ENCODE results near the gene SOX13.
"Not testable (repeated sequence)": the region's sequence is repeated elsewhere in the genome, so short reads cannot be mapped to it uniquely, and the experiment has no call there.

SOX13 gene

DNA sequence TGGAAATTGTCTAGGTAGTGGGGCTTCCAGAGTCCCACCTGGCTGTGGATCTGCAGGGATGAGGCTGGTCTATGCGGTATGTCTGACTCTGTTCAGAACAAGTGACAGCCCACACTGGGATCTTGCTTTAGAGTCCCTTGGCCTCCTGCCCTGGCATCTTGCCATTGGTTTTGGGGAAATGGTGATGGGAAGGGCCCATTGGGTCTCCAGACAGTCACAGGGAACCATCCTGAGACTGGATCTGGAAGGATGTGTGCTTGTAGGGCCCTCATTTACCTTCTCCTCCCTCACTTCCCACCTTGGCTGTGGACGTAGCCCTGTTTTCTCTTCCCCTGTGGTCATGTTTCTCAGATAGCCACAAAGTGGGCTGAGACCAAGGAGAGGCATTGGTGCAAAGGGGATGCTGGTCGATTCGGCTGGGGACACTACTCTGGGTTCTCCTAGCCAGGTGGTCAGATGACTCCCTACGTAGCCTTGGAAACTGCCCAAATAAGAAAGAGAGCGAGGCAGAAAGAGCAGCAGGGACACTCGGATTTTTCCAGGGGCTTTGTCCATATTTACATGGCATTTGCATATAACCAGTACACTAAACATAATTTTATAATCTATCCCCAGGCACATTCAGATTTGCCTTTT, 15.1 kb downstream of the SOX13 start:
- H3K36me3 ChIP-seq (ENCODE audit: control insufficient read depth in 1 of 2, insufficient read depth in 2 of 2, low read length in 2 of 2): no peaks in the 10 kb centered on the region
- no peak overlapping the region for H3K23ac ChIP-seq (ENCODE audit: low read length)

DNA sequence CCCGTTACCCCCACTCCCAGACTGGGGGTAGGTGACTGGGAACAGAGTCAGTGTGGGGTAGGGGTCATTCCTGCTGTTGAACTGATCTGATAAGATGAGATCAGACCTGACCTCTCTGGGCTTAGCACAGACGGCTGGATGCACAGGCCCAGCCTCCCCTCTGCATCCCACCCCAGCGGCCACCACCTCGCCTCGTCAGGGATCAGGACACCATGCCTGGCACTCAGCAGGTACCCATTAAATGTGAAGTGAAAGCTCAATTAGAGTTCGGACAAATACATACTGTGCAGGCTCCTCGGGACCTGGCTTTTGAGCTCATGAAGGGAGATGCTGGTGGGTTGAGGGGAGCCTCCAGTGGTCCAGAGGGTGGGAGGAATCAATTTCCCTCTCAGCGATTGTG, 15.7 kb downstream of the SOX13 start:
- H3K9me3 ChIP-seq (ENCODE audit: insufficient read depth, low read depth, low read length): no peaks in the 10 kb centered on the region
- peaks cover 25% of the 10 kb centered on the region for H3K79me2 ChIP-seq (ENCODE audit: control insufficient read depth, insufficient read depth, low read length, poor library complexity)
- H4K91ac ChIP-seq (ENCODE audit: low read depth, low read length): no peak overlapping the region
- no peak overlapping the region for H3K27ac ChIP-seq (ENCODE audit: low read depth, low read length)
- H4K12ac ChIP-seq (ENCODE audit: low read depth, low read length): no peak overlapping the region
- H3K4me1 ChIP-seq (ENCODE audit: control insufficient read depth in 1 of 2, insufficient read depth in 2 of 2, low read length in 2 of 2): peaks cover 13 to 36% of the 10 kb centered on the region in 2 experiments
- H2BK5ac ChIP-seq (ENCODE audit: low read depth, low read length, poor library complexity): no peak overlapping the region
- no peak overlapping the region for H3K14ac ChIP-seq (ENCODE audit: low read length)
- H3K9ac ChIP-seq (ENCODE audit: low read length): no peak overlapping the region
- H3K4me3 ChIP-seq (ENCODE audit: low read depth, low read length): no peak overlapping the region
- H2AFZ ChIP-seq (ENCODE audit: insufficient read depth, low read length, poor library complexity): no peak overlapping the region
- WGBS (ENCODE audit: extremely low coverage, insufficient coverage, insufficient read length): no CpG with 5 or more reads among the region's 8 CpGs
- H3K23ac ChIP-seq (ENCODE audit: low read length): no peak overlapping the region
- no peak for DNase-seq
- H3K4ac ChIP-seq (ENCODE audit: low read depth, low read length): peak overlapping the region; percentile 75
- H3K4me2 ChIP-seq (ENCODE audit: low read length): no peak overlapping the region
- no peak overlapping the region for H3K18ac ChIP-seq (ENCODE audit: low read length)
- no peak overlapping the region for H2AK5ac ChIP-seq (ENCODE audit: low read length)
- no peaks in the 10 kb centered on the region for H3K27me3 ChIP-seq (ENCODE audit: insufficient read depth, low read length)
- H4K8ac ChIP-seq (ENCODE audit: low read depth, low read length): no peak overlapping the region
- no peak overlapping the region for H2BK120ac ChIP-seq (ENCODE audit: insufficient read depth, low read length, poor library complexity)
- no peaks in the 10 kb centered on the region for H3K36me3 ChIP-seq (ENCODE audit: control insufficient read depth in 1 of 2, insufficient read depth in 2 of 2, low read length in 2 of 2)
- no peaks in the 10 kb centered on the region for H3K79me1 ChIP-seq (ENCODE audit: low read length)
- no peak overlapping the region for H2BK12ac ChIP-seq (ENCODE audit: low read length)

More for the DNA sequence above, 15.1 kb downstream of the SOX13 start:
- H2AK5ac ChIP-seq (ENCODE audit: low read length): no peak overlapping the region
- no peak overlapping the region for H2BK120ac ChIP-seq (ENCODE audit: insufficient read depth, low read length, poor library complexity)
- peaks cover 15 to 35% of the 10 kb centered on the region in 2 experiments for H3K4me1 ChIP-seq (ENCODE audit: control insufficient read depth in 1 of 2, insufficient read depth in 2 of 2, low read length in 2 of 2)
- no peak overlapping the region for H4K12ac ChIP-seq (ENCODE audit: low read depth, low read length)
- H3K4me3 ChIP-seq (ENCODE audit: low read depth, low read length): no peak overlapping the region
- no peak overlapping the region for H3K27ac ChIP-seq (ENCODE audit: low read depth, low read length)
- H3K14ac ChIP-seq (ENCODE audit: low read length): no peak overlapping the region
- no peak overlapping the region for H3K18ac ChIP-seq (ENCODE audit: low read length)
- H4K8ac ChIP-seq (ENCODE audit: low read depth, low read length): no peak overlapping the region
- H3K27me3 ChIP-seq (ENCODE audit: insufficient read depth, low read length): no peaks in the 10 kb centered on the region
- DNase-seq: peak in 1 of 2 donors; percentile 26
- no peak overlapping the region for H2BK12ac ChIP-seq (ENCODE audit: low read length)
- no peaks in the 10 kb centered on the region for H3K9me3 ChIP-seq (ENCODE audit: insufficient read depth, low read depth, low read length)
- WGBS (ENCODE audit: extremely low coverage, insufficient coverage, insufficient read length): no CpG with 5 or more reads among the region's 7 CpGs
- H3K79me2 ChIP-seq (ENCODE audit: control insufficient read depth, insufficient read depth, low read length, poor library complexity): peaks cover 27% of the 10 kb centered on the region
- no peak overlapping the region for H2BK5ac ChIP-seq (ENCODE audit: low read depth, low read length, poor library complexity)
- no peak overlapping the region for H4K91ac ChIP-seq (ENCODE audit: low read depth, low read length)
- no peaks in the 10 kb centered on the region for H3K79me1 ChIP-seq (ENCODE audit: low read length)
- H2AFZ ChIP-seq (ENCODE audit: insufficient read depth, low read length, poor library complexity): no peak overlapping the region
- no peak overlapping the region for H3K9ac ChIP-seq (ENCODE audit: low read length)
- H3K4ac ChIP-seq (ENCODE audit: low read depth, low read length): peak overlapping the region; percentile 75
- H3K4me2 ChIP-seq (ENCODE audit: low read length): no peak overlapping the region

DNA sequence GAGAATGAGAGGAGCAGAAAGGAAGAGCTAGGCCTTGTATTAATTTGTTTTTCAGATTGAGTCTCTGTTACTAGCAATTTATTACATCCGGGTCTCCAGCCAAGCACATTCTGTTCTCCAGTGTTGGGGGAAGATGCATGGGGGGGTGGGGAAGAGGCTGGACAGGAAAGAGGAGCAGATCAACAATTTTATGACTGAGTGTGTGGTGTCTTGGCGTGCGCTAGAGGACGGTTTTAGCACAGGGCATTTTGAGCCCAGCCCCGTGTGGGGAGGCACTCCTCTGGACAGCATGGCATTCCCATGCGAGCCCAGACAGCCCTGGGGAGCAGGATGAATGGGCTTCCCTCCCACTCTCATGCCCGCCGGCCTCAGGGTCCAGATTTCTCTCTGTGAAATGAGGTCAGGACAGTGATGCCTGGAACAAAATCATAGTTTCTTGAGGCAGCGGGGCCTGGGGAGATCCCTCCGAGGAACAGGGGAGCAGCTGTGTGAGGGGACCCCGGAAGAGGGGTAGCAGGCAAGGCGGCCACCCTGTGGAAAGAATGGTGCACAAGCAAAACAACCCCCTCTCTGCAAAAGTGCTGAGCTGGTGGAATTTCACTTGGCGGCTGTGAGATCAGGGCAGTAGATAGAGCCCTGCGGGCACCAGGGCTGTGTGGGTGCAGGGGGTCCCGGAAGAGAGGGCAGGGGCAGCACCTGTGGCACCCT, 16.3 kb downstream of the SOX13 start:
- Histone ChIP-seq H3K4ac (ENCODE audit: low read depth, low read length) (peak overlapping the region; percentile 75), H4K8ac (ENCODE audit: low read depth, low read length) (no peak overlapping the region), H2BK120ac (ENCODE audit: insufficient read depth, low read length, poor library complexity) (no peak overlapping the region), H3K27me3 (ENCODE audit: insufficient read depth, low read length) (no peaks in the 10 kb centered on the region), H4K12ac (ENCODE audit: low read depth, low read length) (no peak overlapping the region), H3K4me2 (ENCODE audit: low read length) (no peak overlapping the region), H3K18ac (ENCODE audit: low read length) (no peak overlapping the region), H3K36me3 (ENCODE audit: control insufficient read depth in 1 of 2, insufficient read depth in 2 of 2, low read length in 2 of 2) (no peaks in the 10 kb centered on the region), H3K4me3 (ENCODE audit: low read depth, low read length) (no peak overlapping the region), H4K91ac (ENCODE audit: low read depth, low read length) (no peak overlapping the region), H3K4me1 (ENCODE audit: control insufficient read depth in 1 of 2, insufficient read depth in 2 of 2, low read length in 2 of 2) (peaks cover 12 to 36% of the 10 kb centered on the region in 2 experiments), H3K27ac (ENCODE audit: low read depth, low read length) (no peak overlapping the region), H3K9me3 (ENCODE audit: insufficient read depth, low read depth, low read length) (no peaks in the 10 kb centered on the region), H3K9ac (ENCODE audit: low read length) (no peak overlapping the region), H3K23ac (ENCODE audit: low read length) (no peak overlapping the region), H3K79me1 (ENCODE audit: low read length) (no peaks in the 10 kb centered on the region), H2AK5ac (ENCODE audit: low read length) (no peak overlapping the region), H2BK12ac (ENCODE audit: low read length) (no peak overlapping the region), H3K79me2 (ENCODE audit: control insufficient read depth, insufficient read depth, low read length, poor library complexity) (peaks cover 22% of the 10 kb centered on the region), H2BK5ac (ENCODE audit: low read depth, low read length, poor library complexity) (no peak overlapping the region), H2AFZ (ENCODE audit: insufficient read depth, low read length, poor library complexity) (no peak overlapping the region), H3K14ac (ENCODE audit: low read length) (no peak overlapping the region)
- no CpG with 5 or more reads among the region's 15 CpGs for WGBS (ENCODE audit: extremely low coverage, insufficient coverage, insufficient read length)
- no peak for DNase-seq

DNA sequence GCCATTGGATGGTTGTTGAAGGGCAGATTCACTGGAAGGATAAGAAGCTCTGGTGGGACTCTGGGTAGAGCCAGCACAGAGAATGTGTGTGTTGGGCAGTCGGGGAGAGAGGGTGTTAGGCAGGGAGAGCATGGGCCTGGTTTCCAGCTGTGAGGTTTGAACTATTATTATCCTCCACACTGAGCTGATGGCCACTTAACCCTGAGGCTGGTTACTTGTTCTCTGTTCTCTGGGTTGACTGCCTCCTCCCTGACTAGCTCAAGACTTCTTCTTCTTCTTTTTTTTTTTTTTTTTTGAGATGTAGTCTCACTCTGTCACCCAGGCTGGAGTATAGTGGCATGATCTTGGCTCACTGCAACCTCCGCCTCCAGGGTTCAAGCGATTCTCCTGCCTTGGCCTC, 17.2 kb downstream of the SOX13 start:
- H4K8ac ChIP-seq (ENCODE audit: low read depth, low read length); H3K27me3 ChIP-seq (ENCODE audit: insufficient read depth, low read length); H4K91ac ChIP-seq (ENCODE audit: low read depth, low read length); H3K4me2 ChIP-seq (ENCODE audit: low read length); H2BK12ac ChIP-seq (ENCODE audit: low read length); H3K79me1 ChIP-seq (ENCODE audit: low read length); H2BK120ac ChIP-seq (ENCODE audit: insufficient read depth, low read length, poor library complexity); H2BK5ac ChIP-seq (ENCODE audit: low read depth, low read length, poor library complexity); H2AFZ ChIP-seq (ENCODE audit: insufficient read depth, low read length, poor library complexity); H3K4me3 ChIP-seq (ENCODE audit: low read depth, low read length); H3K18ac ChIP-seq (ENCODE audit: low read length); H3K14ac ChIP-seq (ENCODE audit: low read length); DNase-seq; H2AK5ac ChIP-seq (ENCODE audit: low read length); H3K27ac ChIP-seq (ENCODE audit: low read depth, low read length); H3K36me3 ChIP-seq (ENCODE audit: control insufficient read depth in 1 of 2, insufficient read depth in 2 of 2, low read length in 2 of 2); H3K9me3 ChIP-seq (ENCODE audit: insufficient read depth, low read depth, low read length); H4K12ac ChIP-seq (ENCODE audit: low read depth, low read length); H3K9ac ChIP-seq (ENCODE audit: low read length); H3K23ac ChIP-seq (ENCODE audit: low read length): not testable (repeated sequence)
- peaks cover 17 to 38% of the 10 kb centered on the region in 2 experiments for H3K4me1 ChIP-seq (ENCODE audit: control insufficient read depth in 1 of 2, insufficient read depth in 2 of 2, low read length in 2 of 2)
- H3K4ac ChIP-seq (ENCODE audit: low read depth, low read length): peak overlapping the region; percentile 49
- no CpG with 5 or more reads among the region's 3 CpGs for WGBS (ENCODE audit: extremely low coverage, insufficient coverage, insufficient read length)
- peaks cover 20% of the 10 kb centered on the region for H3K79me2 ChIP-seq (ENCODE audit: control insufficient read depth, insufficient read depth, low read length, poor library complexity)
